Left lobe of liver (tissue), 2 donors: Measurements from ENCODE around the gene PLAC8. TPM values are rescaled to one million over a fixed set of nuclear protein-coding genes. Genes with fewer than 3 reads are reported as not detected.
A peak's percentile ranks its signal among the peaks of the same experiment; 100 is the strongest.
"Not testable (repeated sequence)": the region's sequence is repeated elsewhere in the genome, so short reads cannot be mapped to it uniquely, and the experiment has no call there.

ENCODE experiments used
- ATAC-seq: fragments of 200-7000 bp; cut with Tn5 transposase; one replicate; pipeline ENCODE4 v1.9.1; 2020; ENCODE audit warnings: mild to moderate bottlenecking, moderate library complexity
- DNase-seq: peaks from one replicate; pipeline ENCODE4 v3.0.0-alpha.2; 2020; ENCODE audit warnings: low spot score
- total RNA-seq: library from RNA; stranded (reverse); gene quantifications from one replicate; pipeline ENCODE4 v1.2.1, GENCODE V29; 2021
- donor health status: DM: no; HTN: no; CAD: no; lungs with moderate emphysema.
- donor health status: DM: no; HTN: yes; CAD: no.

Gene PLAC8
- 6.8 TPM for total RNA-seq

- no peak for ATAC-seq
- no peak for DNase-seq
These were observed at the start of gene PLAC8 for GRCh38 chr4:83114576-83114975. TSS of gene PLAC8 (minus strand) at chr4:83114729. CDS start at chr4:83107921, 6,808 bp downstream.

GRCh38 chr4:83153417-83153816, 38.9 kb upstream of the PLAC8 start:
- ATAC-seq (no peak), DNase-seq (no peak)

- ATAC-seq (peak; percentile 25), DNase-seq (no peak)
These were observed 38.2 kb upstream of the PLAC8 start for GRCh38 chr4:83152746-83153145.

GRCh38 chr4:83151651-83152050, 37.1 kb upstream of the PLAC8 start:
- no peak for ATAC-seq
- DNase-seq = no peak

- DNase-seq (no peak), ATAC-seq (peak; percentile 17)
These were observed 36.3 kb upstream of the PLAC8 start for GRCh38 chr4:83150653-83151330.

- peak; percentile 53 for ATAC-seq
- no peak for DNase-seq
These were observed 35.5 kb upstream of the PLAC8 start for GRCh38 chr4:83149865-83150652.

GRCh38 chr4:83146841-83147240, 32.3 kb upstream of the PLAC8 start:
- ATAC-seq = no peak
- no peak for DNase-seq

- ATAC-seq, DNase-seq: not testable (repeated sequence)
These were observed 31.2 kb upstream of the PLAC8 start for GRCh38 chr4:83145776-83146175.

GRCh38 chr4:83139514-83140156, 25.1 kb upstream of the PLAC8 start:
- ATAC-seq (no peak), DNase-seq (no peak)

GRCh38 chr4:83138946-83139345, 24.4 kb upstream of the PLAC8 start:
- DNase-seq = no peak
- no peak for ATAC-seq

GRCh38 chr4:83132065-83132464, 17.5 kb upstream of the PLAC8 start:
- ATAC-seq (no peak), DNase-seq (no peak)

- no peak for ATAC-seq
These were observed 14.7 kb upstream of the PLAC8 start for GRCh38 chr4:83129264-83129663.

GRCh38 chr4:83128240-83128929, 13.9 kb upstream of the PLAC8 start:
- no peak for ATAC-seq

More at GRCh38 chr4:83129264-83129663, 14.7 kb upstream of the PLAC8 start:
- no peak for DNase-seq

GRCh38 chr4:83125738-83126141, 11.2 kb upstream of the PLAC8 start:
- DNase-seq (no peak), ATAC-seq (no peak)

More at GRCh38 chr4:83128240-83128929, 13.9 kb upstream of the PLAC8 start:
- DNase-seq = no peak

- DNase-seq (no peak), ATAC-seq (no peak)
These were observed 9.7 kb upstream of the PLAC8 start for GRCh38 chr4:83124111-83124780.

GRCh38 chr4:83121246-83121645, 6.7 kb upstream of the PLAC8 start:
- ATAC-seq (no peak), DNase-seq (no peak)

- ATAC-seq (no peak), DNase-seq (no peak)
These were observed 4.3 kb upstream of the PLAC8 start for GRCh38 chr4:83118869-83119268.

GRCh38 chr4:83115656-83116285, 1.2 kb upstream of the PLAC8 start:
- ATAC-seq (no peak), DNase-seq (no peak)

GRCh38 chr4:83115000-83115399, 471 bp upstream of the PLAC8 start:
- ATAC-seq = no peak

GRCh38 chr4:83113429-83113786, 1.1 kb downstream of the PLAC8 start:
- DNase-seq = no peak
- no peak for ATAC-seq

More at GRCh38 chr4:83115000-83115399, 471 bp upstream of the PLAC8 start:
- DNase-seq = no peak
